COLO668 (cell line): ENCODE results near the gene BABAM2.
"Not testable (repeated sequence)": the region's sequence is repeated elsewhere in the genome, so short reads cannot be mapped to it uniquely, and the experiment has no call there.

Experiments
- DNase-seq: peaks from one replicate; lab custom pipeline; 2025; ENCODE audit not compliant: unreplicated experiment; lab: John Stamatoyannopoulos, UW

Gene BABAM2

DNA sequence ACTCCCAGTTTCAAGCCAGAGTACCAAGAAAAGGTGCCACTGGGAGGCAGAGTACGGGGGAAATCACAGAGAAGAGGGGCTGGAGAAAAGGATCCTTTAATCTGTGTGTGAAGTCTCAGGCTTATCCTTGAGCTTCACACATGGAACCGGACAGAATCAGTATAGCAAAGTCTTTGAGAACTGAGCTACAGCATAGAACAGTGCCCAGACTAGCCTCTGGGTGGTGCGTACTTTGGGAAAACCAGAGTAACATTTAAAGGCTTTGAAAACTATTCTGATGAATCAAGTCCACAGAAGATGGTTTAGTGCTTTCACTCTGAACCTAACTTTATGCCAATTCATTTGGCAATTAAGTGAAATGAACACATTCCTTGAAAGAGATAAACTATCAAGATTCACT lies 83.1 kb downstream of the BABAM2 start:
- DNase-seq, result no peak

DNA sequence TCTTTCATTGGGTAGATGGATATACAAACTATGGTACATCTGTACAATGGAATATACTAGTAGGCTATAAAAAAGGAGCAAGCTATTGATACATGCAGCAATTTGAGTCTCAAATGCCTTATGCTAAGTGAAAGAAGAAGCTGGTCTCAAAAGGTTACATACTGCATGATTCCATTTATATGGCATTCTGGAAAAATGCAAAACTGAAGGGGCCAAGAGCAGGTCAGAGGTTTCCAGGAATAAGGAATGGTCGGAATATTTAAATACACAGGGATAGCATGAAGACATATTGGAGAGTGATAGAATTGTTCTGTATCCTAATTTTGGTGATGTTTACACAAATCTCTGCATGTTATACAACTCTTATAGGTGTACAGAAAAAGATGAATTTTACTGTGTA lies 85.8 kb downstream of the BABAM2 start:
- no peak for DNase-seq

DNA sequence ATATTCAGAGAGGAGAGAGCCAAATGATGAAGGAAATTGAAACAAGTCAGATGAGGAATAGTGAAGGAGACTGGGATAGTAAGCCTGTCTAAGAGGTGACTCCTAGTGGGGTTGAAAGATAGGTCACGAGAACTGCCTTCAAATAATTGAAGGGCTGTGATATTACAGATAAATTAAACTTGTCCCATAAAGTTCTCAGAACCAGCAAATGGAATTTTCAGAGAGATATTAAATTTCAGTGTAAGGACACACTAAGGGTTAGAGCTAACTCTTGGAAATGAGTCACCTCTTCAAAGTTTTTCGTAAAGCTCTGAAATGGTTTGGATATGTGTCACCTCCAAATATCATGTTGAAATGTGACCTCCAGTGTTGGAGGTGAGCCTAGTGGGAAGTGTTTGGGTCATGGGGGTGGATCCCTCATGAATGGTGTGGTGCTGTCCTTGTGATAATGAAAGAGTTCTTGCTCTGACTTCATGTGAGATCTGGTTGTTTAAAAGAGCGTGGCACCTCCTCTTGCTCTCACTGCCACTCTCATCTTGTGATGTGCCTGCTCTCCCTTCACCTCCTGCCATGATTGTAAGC lies 87.3 kb downstream of the BABAM2 start:
- no peak for DNase-seq

DNA sequence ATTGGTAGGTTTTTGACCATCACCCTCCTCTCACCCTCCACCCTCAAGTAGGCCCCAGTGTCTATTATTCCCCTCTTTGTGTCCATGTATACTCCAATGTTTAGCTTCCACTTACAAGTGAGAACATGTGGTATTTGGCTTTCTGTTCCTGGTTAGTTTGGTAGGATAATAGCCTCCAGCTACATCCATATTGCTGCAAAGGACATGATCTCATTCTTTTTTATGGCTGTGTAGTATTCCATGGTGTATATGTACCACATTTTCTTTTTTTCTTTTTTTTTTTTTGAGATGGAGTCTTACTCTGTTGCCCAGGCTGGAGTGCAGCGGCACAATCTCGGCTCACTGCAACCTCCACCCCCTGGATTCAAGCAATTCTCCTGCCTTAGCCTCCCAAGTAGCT lies 88.2 kb downstream of the BABAM2 start:
- DNase-seq, result not testable (repeated sequence)

DNA sequence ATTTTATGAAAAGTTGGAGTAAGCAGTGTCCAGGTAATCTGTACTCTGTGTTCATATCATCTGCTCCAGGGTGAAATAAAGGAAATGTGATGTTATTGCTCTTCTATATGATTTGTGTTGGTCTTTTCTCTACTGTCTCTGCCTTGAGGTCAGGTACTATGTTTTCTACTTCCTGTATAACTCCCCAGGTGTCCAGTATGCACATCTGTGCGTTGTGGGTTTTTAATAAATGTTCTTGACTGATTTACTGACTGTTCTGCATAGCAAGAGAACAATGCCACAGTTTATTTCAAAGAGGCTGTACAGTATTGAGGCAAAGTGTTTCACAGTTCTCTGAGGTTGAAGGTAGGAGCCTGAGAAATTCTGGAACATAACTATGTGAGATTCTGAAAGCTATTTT lies 89.7 kb downstream of the BABAM2 start:
- no peak for DNase-seq

DNA sequence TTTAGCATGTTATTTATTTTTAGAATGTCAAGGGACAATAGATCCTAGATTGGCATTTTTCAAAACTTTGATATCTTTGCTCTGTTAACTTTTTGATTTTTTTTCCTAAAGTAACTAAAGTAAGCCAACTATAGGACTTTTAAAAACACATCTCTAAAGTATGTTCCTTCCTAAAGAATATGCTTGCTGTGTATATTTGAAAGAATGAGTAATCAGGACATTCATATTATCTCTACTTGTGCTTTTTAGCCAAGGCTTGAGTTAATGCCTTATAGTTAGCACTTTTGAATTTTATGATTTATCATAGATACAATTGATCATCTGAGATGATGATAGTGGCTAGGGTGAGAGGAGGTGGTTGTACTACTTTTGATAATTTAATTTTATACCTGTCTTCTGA lies 93.6 kb downstream of the BABAM2 start:
- DNase-seq, result no peak

DNA sequence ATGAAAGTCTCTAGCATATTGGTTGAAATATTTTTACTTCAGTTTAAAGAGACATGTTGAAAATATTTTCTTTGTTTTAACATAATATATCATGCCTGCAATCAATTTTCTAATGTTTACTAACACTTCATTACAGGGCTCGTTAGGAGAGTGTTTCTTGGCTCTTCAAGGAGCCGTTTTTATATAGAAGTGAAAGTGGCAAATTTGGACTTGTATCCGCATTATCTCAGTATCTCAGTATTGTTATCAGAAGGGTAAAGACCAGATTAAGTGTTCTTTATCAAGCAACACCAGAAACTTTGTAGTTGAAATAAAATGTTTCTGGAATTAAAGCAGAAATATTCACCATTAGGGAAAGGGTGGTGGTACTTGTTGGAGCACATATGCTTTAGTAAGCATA lies 97.8 kb downstream of the BABAM2 start:
- no peak for DNase-seq

DNA sequence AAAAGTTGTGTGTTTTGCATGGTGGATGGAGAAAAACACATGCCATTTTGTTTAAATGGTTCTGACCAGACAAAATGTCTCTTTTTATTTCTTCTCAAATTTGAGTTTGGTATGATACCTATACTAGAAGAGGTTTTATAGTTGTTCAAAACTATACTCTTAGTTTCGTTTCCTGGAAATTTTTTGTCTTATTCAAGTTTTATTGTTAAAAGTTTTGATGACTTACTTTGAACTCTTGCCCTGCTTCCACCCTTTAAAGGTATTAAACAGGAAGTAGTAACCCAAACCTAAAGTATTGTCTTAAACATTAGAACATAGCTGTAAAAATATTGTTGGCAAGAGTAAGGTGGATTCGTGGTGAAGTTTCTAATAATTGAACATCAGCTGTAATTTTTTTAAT lies 98.2 kb downstream of the BABAM2 start:
- no peak for DNase-seq

DNA sequence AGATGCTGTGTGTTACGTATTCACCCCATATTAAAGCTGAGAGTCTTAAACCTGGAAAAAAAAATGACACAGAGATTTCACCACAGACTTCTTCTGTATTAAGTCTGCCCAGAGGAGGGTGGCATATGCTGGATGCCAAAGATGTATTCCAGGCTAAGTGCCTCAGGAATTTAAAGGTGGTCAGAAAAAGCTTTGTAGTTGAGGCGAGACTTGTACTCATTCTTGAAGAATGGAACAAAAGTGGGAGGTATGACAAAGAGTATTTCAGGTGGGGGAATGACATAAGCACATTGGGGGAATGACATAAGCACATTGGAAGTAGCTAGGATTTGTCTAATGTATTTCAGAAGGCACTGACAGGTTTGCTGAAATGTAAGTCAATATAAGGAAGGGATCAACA lies 98.6 kb downstream of the BABAM2 start:
- no peak for DNase-seq

DNA sequence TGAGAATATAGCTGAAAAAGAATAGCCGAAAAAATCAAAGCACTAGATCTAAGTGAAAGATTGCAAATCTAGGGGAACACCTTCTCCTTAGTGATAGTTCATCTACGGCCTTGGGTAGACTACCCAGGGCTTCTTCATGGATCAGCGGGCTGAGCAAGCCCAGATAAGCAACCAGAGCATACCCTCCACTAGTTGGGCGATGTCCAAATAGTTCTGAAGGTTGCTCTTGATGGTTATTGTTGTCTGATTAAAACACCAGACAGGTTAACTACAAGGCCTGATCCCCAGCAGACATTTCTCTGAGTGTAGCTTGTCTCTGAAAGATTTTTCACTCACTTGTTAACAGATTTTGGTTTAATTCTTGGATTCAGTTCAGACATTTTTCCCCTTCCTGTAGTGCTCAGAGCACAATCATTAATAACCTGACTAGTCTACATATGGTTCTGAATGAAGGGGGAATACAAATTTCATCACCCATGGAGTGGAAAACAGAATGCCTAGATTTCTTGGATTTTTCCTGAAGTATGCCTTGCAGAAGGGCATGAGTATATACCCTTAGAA lies 99.6 kb downstream of the BABAM2 start:
- DNase-seq, result no peak

DNA sequence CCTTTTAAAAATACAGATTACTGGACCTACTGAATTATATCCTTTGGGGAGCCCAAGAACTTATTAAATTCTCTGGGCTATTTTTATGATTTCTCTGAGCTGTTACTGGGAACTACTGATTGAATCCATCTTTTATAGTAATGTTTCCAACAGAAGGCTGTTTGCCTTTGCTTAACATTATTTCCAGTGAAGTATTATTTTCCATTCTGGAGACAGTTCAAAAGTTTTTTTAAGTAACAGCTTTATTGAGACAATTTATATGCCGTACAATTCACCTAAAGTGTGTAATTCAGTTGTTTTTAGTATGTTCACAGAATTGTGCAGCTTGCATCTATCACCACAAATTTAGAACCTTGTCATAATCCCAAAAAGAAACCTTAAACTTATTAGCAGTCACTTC lies 100.6 kb downstream of the BABAM2 start:
- no peak for DNase-seq

DNA sequence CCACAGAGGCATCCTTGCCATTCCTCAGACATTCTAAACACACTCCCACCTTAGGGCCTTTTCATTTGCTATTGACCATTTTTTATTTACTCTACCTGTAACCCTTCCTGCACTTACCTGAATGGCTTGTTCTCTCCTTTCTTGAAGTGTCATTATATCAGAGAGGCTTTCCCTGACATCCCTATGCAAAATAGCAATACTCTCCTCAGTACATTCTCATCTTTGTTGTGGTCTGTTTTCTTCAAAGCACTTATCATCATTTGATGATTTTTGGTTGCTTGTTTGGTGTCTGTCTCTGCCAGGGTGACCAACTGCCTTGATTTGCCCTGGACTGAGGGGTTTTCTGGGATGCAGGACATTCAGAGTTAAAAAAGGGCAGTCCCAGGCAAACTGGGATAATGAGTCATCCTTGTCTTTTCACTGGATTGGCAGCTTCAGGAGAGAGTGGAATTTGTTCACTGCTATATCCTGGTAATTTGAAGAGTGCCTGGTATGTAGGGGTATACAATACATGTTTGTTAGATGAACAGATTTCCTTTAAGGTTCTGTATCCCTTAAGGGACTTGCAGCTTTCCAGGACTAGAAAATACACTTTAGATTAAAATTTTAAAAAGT lies 102.4 kb downstream of the BABAM2 start:
- DNase-seq, result no peak

DNA sequence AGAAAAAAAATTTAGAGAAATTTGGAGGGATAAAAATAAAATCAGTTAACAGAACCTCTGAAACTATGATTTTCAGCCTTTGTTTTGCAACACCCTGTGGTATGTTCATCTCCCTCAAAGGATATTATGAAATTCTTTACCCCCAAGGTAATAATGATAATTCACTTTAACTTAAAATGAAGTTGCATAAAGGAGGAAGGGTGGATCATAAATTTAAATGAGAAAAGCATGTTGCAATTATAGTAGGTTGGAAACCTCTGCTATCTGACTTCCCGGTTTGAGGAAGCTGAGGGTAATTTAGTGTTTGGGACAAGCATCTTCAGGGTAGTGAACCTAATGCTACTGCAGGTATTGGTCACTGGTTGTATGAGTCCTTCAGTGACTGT lies 102.9 kb downstream of the BABAM2 start:
- DNase-seq, result no peak

DNA sequence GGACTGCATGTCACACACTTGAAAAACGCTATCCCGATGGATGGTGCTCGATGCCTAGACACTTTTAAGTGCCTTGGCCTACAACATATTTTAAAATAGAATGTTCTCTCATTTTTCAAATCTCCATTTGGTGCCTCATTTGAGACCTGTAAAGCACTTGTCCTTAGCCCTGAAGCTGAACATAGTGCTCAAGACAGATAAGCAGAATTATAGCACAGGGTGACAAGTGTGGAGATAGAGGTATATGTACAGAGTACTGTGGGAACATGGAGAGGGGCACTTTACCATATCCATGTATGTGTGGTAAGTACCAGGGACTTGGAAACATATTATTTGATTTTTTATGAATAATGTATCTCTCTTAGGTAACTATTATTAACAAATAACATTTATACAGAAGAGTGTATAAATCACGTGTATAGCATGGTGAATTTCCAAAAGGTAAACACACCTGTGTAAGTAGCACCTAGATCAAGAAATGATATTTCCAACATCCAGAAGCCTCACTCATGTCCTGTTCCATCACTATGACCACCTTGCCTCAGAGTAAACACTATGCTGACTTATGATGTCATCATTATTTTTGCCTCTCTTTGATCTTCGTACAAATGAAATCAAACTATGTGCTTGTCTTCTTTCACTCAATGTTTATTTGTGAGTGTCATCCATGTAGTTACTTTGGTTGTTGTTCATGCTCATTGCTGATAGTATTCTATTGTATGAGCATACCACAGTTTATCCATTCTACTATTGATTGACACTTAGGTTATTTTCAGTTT lies 103.6 kb downstream of the BABAM2 start:
- no peak for DNase-seq

DNA sequence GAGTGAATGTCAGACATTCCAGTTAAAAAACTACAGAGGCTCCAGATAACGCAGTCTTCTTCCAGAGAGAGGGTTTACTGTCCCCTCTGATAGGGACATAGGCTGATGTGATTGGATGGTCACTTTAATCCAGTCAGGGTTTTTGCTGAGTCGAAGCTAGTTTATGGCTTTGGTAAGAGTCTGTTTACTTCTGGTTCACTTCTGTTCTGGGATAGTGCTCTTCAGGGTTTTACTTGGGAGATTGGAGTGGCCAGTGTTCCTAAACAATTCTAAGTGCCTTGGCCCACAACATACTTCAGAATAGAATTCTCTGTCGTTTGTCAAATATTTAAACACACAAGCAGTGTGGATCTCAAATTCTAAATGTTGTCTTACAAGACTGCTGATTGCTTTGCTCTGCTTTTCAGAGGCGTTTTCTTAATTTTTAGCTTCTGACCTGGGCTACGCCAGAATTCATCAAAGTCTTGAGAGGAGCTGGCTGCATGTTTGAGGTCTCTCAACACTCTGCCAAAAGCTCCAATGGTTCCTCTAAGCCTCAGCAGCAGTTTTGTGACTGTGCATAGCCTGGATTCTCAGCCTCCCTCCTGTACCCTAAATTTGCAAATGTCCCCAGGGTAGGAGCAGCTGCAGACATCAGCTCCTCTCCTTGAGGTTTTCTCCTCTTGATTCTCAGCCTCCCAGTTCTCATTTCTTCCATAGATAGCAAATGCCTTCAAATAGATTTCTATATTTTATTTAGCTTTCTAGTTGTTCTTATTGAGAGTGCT lies 105.8 kb downstream of the BABAM2 start:
- DNase-seq, result no peak

DNA sequence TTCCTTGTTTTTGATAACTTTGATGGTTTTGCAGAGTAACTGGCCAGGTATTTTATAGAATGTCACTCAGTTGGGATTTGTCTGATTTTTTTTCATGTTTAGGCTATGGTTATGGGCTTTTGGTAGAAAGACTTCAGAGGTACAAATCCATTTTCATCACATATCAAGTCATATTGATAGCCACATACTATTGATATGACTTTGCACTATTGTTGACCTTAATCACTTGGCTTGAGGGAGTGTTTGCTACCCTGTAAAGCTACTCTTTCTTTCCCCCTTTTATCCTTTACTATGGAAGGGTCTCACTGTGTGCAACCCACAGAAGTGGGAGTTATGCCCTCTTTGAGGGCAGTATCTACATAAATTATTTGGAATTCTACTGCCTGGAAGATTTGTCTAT lies 109.8 kb downstream of the BABAM2 start:
- DNase-seq, result no peak

DNA sequence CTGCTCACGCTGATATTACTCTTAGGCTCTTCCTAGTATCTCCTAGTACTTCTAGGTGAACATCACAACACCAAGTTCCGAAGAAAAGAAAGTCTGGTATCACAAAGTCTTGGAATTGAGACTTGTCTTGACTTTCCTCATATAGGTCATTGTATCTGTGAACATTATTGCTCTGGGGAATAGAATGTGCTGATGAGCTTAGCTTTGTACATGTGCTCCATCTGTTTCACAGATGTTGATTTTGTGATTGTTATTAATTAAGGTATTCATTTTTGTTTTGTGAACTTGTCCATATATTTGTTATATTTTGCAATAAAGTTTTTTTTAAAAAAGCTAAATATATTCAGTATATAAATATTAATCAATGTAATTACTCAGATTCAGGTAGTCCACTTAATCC lies 111.7 kb downstream of the BABAM2 start:
- DNase-seq, result no peak

DNA sequence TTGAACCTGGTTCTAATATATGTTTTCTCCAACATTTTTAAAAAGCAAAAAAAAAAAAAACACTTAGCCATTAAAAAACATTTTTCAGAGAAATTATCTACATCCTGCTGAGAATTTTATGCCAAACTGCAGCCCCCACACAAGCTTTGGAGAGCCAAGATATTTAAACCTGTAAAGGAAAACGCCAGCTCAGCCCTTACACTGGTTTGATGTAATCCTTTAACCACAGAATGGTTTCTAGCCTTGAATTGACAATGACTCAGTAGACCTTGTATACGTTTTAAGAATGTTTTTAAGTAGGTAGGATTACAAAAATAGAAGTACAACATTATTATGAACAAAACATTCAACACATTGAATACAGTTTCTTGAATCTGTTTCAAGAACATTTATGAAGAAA lies 113.6 kb downstream of the BABAM2 start:
- DNase-seq, result no peak

DNA sequence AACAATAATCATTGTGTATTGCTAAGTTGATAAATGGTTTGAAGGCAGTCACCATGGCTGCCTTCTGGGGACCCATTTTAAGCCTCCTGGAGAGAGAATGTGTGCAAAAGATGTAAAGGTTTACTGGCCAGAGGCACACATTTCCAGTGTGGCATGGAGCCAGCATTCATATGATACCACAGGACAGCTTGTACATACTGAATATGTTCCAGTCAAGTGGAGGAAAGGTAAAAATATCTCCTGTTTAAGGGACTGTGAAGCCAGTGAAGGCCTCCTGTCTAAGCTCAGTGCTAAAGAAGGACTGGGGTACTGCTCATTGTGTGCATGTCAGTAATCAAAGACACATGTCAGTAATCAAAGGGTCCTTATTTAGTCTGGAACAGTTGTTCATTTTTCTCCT lies 119.2 kb downstream of the BABAM2 start:
- no peak for DNase-seq

DNA sequence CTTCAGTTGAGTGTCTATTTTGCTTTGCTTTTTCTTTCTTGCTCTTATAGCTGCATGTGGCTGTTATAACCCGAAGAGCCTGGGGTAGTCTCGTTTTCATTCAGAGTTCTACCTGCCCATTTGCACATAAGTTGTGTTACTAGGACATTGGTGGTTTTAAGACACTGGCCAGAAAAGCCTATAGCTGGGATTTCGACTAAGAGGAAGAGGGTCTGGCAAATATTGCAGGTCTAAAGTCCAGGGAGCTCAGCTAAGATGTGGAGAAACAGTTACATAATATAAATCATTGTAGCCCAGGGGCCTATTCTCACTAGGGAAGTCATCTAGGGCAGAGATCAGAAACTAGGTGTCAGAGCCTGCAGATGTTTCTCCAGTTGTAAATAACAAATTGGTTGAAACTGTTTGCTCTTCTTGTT lies 120.8 kb downstream of the BABAM2 start:
- DNase-seq, result no peak

DNA sequence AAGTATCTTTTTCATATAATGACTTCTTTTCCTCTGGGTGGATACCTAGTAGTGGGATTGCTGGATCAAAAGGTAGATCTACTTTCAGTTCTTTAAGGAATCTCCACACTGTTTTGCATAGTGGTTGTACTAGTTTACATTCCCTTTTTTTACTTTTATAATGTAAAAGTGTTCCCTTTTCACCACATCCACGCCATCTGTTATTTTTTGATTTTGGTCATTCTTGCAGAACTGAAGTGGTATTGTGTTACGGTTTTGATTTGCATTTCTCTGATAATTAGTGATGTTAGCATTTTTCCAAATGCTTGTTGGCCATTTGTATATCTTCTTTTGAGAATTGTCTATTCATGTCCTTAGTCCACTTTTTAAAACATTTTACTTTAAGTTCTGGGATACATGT lies 127.9 kb downstream of the BABAM2 start:
- DNase-seq, result not testable (repeated sequence)

DNA sequence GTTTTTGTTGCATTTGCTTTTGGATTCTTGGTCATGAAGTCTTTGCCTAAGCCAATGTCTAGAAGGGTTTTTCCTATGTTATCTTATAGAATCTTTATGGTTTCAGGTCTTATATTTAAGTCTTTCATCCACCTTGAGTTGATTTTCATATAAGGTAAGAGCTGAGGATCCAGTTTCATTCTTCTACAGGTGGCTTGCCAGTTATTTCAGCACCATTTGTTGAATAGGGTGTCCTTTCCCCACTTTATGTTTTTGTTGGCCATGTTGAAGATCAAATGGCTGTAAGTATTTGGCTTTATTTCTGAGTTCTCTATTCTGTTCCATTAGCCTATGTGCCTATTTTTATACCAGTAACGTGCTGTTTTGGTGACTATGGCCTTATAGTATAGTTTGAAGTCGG lies 129.0 kb downstream of the BABAM2 start:
- not testable (repeated sequence) for DNase-seq
